GM21529 (cell line): ENCODE measurements around the gene SIAE.

Experiments
- ATAC-seq: cut with Tn5 transposase; IDR thresholded peaks from one replicate; pipeline ENCODE4 v1.9.1; 2021; ENCODE audit not compliant: unreplicated experiment

The SIAE gene, protein sequence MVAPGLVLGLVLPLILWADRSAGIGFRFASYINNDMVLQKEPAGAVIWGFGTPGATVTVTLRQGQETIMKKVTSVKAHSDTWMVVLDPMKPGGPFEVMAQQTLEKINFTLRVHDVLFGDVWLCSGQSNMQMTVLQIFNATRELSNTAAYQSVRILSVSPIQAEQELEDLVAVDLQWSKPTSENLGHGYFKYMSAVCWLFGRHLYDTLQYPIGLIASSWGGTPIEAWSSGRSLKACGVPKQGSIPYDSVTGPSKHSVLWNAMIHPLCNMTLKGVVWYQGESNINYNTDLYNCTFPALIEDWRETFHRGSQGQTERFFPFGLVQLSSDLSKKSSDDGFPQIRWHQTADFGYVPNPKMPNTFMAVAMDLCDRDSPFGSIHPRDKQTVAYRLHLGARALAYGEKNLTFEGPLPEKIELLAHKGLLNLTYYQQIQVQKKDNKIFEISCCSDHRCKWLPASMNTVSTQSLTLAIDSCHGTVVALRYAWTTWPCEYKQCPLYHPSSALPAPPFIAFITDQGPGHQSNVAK

DNA sequence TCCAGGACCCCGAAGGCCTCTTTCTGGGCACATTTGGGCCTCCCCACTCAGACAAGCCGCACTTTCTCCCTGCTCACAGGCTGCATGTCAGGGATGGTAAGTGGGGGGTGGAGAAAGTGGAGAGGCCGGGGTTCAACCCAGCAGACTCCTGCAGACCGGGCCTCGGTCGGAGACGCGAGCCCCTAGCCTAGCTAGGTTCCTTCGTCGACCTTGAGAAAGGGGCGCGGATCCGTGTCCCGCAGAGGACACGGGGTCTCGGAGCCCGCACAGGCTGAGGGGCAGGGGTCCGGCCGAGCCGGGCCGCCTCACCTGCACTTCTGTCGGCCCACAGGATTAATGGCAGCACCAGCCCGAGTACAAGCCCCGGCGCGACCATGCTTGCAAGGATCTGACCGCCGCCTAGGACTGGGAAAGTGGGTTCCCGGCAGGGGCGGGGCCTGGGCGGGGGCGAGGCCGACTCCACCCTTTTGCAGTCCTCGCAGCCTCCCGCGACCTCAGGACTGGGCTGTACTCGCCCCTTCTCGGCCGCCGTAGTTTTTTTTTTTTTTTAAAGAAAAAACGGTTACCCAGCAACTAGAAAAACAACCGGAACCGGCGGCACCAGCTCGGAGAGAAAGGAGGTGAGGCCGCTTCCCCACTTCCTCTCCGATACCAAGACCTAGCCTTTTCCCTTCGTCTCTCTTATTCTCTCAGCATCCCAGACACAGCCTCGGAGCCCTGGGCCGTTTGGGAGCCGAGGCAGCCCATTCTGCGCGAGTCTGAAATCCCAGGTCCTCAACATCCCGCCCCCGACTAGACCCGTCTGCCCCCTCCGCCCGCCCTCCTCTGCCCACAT is at the start of gene SIAE, which contains the start of gene SPA17:
Gene SIAE (minus strand): TSS at position 407 of the 835 bp plus-strand sequence. CDS start 31 bp downstream, at position 376.
Gene SPA17 (plus strand): TSS at position 572 of the 835 bp plus-strand sequence. CDS start 1,361 bp downstream, outside the sequence.
- ATAC-seq, result peak; percentile 94

DNA sequence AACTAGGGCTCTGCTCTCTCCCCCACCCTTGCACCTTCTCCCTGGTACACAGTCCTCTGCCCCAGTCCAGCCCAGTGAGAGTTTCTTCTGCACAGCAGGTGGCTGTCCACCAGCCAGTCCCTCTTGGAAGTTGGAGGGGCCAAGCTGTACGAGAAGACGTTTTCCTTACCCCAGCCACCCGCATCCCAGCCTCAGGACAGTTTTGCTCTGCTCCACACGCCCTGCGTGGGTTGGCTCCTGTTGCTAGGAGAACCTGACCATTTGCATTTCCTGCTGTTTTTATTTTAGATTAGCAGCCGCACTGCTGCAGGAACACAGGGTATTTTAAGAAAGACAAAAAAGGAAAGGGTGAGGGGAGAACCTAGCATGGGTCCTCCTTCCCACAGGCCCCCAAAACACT is 48.6 kb upstream of the SIAE start:
- no peak for ATAC-seq

DNA sequence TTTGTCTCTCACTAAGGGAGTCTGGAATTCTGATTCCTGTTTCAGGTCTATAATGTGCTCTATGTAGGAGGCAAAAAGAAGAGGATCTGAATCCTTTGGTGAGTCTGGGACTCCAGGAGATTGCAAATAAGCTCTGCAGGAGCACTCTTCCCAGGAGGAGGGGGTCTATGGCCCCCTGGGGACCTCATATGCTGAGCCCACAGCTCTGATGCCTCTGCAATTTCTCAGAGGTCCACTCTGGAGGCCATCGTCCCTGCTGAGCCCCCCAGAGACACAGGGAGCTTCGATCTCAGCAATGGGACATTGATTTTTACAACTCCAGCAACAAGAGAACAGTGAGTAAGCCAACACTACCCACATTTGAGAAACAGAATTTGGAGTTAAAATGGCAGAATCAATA is 46.0 kb upstream of the SIAE start:
- no peak for ATAC-seq

DNA sequence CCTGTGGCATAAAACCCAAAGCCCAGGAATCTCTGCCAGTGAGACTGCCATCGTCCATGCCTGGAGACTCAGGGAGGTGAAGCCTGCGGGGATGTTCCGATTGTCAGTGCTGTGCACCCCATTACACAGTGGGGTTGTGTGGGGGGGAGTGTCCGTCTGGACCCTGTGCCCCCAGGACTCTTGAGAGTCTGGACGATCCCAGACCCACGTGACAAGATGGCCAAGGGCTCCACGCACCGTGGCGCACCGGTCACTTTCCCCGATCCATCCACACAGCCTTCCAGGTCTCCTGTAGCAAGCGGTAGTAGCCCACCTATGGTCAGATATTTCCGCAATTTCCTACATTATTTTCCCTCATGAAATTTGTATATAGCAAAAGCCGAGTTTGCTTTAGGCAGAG is 45.3 kb upstream of the SIAE start:
- no peak for ATAC-seq

- peak; percentile 41 for ATAC-seq
Observed at GRCh38 chr11:124717786-124718651, 44.5 kb upstream of the SIAE start.

DNA sequence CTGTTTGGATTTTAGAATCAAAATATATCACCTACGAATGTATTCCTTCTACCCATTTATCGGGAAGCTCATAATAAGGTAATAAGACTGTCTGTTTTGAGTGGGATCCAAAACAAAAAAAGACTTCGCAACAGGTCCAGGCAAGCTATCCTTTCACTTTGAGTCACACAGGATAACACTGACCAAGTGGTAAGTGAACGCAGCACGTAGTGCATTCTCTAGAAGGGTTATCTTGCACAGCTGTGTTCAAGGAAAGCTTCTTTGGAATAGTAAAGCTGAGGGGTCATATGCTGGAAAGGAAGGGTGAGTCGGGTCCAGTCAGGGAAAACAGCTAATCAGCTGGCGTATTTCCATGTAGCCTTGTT is 43.9 kb upstream of the SIAE start:
- peak; percentile 56 for ATAC-seq

DNA sequence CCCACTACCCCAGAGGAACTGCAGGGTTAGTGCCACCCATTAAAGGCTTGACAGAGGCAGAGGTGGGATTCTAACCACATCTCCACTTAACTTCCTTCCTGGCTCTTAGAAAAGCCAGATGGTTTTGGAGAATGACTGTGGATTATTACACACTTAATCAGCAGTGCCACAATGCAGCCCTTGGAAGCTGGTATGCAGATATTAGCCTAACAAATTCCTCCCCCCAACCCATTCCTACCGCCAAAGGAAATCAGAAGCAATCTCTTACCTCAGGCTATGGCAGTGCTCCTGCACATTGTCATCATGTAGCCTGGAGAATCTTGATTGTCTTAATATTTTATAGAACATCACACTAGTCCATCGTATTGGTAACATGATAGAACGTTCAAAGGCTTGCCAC is 43.1 kb upstream of the SIAE start:
- ATAC-seq, result no peak

DNA sequence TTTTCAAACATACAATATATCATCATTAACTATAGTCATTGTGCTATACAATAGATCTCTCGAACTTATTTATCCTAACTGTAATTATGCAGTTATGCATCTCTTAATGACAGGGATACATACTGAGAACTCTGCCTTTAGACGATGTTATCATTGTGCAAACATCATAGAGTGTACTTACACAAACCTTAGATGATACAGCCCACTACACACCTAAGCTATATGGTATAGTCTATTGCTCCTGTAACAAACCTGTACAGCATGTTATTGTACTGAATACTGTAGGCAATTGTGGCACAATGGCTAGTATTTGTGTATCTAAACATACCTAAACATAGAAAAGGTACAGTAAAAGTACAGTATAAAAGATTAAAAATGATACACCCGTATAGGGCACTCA is 38.9 kb upstream of the SIAE start:
- ATAC-seq, result no peak

DNA sequence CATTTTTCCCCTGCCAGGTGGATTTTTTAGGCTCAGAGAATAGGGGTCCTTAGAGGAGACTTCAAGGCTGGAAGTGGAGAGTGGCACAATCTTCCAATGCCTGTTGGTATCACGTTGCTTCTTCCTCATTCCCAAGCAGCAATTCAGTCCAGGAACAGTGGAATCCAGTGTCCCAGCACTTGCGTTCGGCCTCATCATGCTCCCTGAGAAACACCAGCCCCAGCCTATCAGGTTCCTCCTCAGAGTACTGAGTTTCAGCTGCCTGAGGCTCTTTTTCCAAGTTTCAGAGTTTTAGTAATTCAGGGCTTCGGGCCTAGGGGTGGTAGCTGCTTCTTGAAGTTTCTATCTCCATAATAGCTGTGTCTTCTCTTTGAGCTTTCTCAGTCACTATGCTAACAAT is 34.3 kb upstream of the SIAE start:
- ATAC-seq, result no peak

GRCh38 chr11:124700028-124700427 is 26.5 kb upstream of the SIAE start:
- ATAC-seq, result no peak

GRCh38 chr11:124699547-124699946 is 26.0 kb upstream of the SIAE start:
- no peak for ATAC-seq

DNA sequence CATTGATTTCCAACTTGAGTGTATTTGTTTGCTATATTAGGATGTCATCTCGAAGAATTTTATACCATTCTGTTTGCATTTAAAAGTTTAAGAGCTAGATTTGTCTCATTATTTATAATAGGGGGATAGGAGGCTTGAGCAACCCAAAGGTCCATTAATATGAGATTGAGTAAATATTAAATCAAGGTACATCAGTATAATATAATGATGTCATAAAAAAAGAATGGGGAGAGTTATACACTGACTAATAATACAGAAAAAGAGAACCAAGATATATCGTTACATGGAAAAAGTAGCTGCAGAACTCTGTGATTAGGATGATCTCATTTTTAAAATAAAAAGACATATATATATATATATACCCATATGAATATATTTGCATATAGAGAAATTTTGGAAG is 19.6 kb upstream of the SIAE start:
- ATAC-seq, result no peak

DNA sequence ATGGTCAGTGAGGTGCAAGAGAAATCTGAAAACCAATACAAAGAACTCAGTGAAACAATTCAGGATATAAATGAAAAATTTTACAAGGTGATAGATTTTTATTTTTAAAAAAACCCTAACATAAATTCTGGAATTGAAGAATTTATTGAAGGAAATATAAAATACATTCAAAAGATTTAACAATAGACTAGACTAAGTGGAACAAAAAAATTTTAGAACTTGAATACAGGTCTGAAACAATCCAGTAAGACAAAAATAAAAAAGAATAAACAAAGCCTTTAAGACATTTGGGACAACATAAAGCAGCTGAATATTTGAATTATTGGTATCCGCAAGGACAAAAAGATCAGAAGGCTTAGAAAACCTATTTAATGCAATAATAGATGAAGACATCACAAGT is 8.9 kb upstream of the SIAE start:
- ATAC-seq, result no peak

DNA sequence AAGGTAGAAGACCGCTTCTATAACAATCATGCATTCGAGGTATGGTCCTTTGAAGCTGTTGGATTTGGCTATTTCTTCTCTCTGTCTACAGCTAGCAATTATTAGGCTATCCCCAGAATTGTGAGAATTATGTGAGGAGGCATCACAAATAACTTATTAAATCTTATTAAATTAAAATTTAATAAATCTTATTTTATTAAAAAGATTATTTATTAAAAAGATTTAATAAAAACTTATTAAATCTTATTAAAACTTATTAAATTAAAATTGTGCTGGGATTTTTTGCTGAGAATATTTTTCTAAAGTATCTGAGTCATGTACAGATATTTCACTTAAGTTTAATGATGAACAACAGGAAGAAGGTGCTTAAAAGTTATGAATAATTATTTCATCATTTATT is 7.9 kb upstream of the SIAE start:
- ATAC-seq, result no peak

DNA sequence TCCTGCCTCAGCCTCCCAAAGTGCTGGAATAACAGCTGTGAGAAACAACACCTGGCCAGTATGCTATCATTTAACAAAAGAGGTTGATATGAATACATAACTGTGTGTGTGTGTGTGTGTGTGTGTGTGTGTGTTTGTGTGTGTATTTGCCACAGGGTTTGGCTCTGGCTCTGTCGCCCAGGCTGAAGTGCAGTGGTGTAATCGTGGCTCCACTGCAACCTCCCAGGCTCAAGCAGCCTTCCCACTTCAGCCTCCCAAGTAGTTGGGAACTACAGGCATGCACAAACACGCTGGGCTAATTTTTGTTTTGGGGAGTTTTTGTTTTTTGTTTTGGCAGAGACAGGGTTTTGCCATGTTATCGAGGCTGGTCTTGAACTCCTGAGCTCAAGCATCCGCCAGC is 4.9 kb upstream of the SIAE start:
- no peak for ATAC-seq

- no peak for ATAC-seq
Observed at GRCh38 chr11:124676386-124676785, 2.8 kb upstream of the SIAE start.

DNA sequence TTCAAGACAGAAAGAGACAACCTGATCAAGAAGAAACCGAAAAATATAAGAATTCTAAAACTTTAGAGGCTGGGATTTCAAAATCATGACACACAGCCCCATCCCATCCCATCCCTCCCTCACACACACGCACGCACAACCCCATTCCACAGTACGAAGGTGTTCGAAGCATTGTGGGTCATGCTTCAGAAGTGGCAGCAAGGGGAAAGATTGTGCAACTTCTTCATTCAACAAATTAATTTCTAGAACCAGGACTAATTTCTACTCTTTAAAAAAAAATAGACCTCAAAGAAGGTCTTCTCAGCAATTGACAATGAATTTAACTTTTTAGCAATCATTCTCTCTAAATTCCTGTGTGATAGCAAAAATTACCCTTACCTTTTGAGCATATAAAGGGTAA is 1.0 kb upstream of the SIAE start:
- no peak for ATAC-seq

DNA sequence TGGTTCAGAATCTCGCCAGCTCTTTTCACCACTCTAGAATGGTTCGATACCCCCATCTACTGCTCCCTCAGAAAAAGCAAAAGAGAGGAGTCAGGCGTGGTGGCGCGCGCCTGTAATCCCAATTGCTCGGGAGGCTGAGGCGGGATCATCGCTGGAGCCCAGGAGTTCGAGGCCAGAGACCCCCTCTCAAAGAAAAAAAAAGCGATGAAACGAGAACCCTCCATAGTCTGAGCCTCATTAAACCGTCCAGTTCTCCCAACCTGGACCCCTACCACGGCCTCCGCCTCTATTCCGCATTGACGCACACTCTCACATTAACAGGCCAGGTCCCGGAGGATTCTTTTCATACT is 604 bp upstream of the SIAE start:
- ATAC-seq, result no peak

GRCh38 chr11:124672536-124673215 is 863 bp downstream of the SIAE start:
- ATAC-seq, result no peak

DNA sequence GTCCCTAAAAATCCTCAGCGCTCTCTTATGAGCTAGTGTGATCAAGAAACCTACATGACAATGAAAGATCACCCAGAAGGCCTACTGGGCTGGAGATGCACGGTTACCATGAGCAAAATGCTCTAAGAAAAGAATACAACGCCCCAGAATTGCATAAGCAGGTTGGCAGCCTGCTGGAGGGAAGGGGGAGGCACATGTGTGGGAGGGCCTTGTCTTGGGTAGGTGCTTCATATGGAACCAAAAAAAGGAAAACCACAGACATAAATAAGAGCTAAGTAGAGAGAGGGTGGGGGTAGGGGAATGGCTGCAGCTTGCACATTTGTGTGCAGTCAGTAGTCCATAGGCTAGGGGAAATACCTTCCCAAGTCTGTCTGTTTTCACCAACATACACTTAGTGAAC is 2.8 kb downstream of the SIAE start:
- peak; percentile 20 for ATAC-seq

GRCh38 chr11:124669193-124669592 is 4.3 kb downstream of the SIAE start:
- no peak for ATAC-seq
